ENCODE data around the gene PKP3.
"Not testable (repeated sequence)": the region's sequence is repeated elsewhere in the genome, so short reads cannot be mapped to it uniquely, and the experiment has no call there.

Gene PKP3

DNA sequence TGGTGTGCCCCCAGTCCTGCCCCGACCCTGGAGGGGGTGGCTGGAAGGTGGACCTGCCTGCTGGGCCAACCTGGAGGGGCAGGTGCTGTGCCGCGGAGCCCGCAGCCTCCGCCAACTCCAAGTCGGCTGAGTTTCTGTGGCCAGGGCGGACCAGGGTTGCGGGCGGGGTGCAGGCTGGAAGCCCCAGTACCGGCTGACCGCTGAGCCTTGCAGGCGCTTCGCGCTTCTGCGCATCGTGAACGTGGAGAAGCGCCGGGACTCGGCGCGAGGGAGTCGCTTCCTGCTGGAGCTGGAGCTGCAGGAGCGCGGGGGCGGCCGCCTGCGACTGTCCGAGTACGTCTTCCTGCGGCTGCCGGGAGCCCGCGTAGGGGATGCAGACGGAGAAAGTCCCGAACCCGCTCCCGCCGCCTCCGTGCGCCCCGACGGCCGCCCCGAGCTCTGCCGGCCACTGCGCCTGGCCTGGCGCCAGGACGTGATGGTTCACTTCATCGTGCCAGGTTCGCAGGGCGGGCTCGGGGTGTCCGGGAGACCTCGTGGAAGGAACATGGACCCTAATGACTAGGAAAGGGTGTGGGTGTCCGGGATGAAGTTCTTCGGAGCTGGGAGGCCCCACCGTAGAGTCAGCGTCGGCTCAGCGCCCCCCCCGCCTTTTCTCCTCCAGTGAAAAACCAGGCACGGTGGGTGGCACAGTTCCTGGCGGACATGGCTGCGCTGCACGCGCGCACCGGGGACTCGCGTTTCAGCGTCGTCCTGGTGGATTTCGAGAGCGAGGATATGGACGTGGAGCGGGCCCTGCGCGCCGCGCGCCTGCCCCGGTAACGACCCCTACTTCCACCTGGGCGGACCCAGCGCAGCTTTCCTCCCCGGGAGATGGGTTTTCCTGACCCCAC is 14.6 kb upstream of the PKP3 start:
- DNase-seq (ENCODE audit: low spot score), result no peak

DNA sequence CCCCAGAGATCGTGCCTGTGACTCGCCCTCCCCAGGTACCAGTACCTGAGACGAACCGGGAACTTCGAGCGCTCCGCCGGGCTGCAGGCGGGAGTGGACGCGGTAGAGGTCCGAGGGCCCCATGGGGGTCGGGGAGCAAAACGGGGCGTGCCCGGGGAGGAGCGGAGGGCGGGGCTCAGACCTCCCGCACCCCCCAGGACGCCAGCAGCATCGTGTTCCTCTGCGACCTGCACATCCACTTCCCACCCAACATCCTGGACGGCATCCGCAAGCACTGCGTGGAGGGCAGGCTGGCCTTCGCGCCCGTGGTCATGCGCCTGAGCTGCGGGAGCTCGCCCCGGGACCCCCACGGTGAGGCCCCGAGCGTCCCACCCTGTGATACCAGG is 13.9 kb upstream of the PKP3 start:
- no peak for DNase-seq (ENCODE audit: low spot score)

DNA sequence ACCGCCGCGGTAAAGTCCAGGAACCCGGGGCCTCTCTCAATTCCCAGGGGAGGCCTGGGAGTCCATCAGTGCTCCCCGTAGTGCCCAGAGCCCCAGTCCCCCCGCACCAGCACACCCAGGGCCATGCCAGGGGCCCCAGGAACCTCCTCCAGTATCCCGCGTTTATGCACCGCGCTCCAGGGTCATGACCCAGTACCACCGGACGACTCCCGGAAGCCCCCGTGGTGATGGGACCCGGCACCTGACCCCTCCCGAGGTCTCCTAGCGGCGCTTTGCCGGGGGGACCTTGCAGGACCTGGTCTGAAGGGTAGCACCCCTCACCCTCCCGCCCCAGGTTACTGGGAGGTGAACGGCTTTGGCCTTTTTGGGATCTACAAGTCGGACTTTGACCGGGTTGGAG is 13.5 kb upstream of the PKP3 start:
- no peak for DNase-seq (ENCODE audit: low spot score)

DNA sequence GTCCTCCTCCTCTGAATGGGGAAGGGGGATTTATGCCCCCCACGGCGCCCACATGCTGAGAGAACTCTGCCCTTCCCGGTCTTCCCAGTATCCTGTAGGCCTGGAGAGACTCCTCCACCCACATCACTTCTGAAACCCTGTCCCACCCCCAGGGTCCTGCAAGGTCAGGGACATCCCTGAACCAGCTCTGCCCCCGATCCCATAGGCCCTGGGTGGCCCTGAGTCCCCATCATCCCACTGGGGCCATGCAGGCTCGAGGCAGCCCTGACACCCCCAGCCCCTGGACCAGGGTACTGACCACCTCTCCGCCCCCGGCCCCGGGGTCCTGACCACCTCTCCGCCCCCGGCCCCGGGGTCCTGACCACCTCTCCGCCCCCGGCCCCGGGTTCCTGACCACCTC is 13.0 kb upstream of the PKP3 start:
- DNase-seq (ENCODE audit: low spot score), result no peak

DNA sequence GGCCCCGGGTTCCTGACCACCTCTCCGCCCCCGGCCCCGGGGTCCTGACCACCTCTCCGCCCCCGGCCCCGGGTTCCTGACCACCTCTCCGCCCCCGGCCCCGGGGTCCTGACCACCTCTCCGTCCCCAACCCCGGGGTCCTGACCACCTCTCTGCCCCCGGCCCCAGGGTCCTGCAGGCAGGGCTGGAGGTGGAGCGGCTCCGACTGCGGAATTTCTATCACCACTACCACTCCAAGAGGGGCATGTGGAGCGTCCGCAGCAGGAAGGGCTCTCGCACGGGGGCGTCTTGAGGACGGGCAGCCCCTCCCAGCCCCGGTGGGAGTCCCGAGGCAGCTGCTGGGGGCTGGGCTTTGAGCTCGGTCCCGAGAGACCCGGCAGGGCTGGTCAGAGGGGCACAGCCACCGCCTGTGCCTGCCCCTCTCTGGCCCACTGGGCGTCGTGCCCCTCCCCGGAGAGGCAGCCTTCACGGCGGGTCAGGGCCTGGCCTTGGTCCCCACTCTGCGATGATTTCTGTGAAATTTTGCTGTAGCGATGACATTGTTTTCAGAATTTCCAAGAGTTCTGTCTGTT is 12.4 kb upstream of the PKP3 start:
- DNase-seq (ENCODE audit: low spot score), result no peak

DNA sequence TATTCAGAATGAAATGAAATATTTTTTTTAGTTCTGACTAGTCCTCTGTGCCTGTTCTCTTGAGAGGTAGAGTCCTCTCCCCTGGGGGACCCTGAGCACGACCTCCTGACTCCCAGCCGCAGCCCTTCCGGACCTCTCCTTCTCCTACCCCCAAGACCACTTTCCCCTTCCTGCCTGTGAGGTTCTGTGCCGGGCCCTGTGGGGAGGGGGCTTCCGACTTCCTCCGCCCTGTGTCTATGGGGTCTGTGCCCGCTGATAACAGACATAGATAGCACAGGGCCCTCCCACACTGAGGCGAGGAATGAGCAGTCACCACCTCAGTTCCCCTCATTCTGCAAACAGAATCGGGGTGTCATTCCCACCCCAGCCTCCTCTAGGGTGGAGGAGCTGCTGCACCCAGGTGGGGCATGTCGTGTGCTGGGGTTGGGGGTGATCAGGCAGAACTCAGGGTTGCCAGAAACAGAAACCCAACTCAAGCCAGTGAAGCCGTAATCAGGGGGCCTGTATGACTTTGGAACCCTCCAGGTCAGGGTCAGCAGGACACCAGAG is 11.9 kb upstream of the PKP3 start:
- no peak for DNase-seq (ENCODE audit: low spot score)

- no peak for DNase-seq (ENCODE audit: low spot score)
Observed at GRCh38 chr11:383431-383830, 10.6 kb upstream of the PKP3 start.

- no peak for DNase-seq (ENCODE audit: low spot score)
Observed at GRCh38 chr11:384511-384910, 9.5 kb upstream of the PKP3 start.

DNA sequence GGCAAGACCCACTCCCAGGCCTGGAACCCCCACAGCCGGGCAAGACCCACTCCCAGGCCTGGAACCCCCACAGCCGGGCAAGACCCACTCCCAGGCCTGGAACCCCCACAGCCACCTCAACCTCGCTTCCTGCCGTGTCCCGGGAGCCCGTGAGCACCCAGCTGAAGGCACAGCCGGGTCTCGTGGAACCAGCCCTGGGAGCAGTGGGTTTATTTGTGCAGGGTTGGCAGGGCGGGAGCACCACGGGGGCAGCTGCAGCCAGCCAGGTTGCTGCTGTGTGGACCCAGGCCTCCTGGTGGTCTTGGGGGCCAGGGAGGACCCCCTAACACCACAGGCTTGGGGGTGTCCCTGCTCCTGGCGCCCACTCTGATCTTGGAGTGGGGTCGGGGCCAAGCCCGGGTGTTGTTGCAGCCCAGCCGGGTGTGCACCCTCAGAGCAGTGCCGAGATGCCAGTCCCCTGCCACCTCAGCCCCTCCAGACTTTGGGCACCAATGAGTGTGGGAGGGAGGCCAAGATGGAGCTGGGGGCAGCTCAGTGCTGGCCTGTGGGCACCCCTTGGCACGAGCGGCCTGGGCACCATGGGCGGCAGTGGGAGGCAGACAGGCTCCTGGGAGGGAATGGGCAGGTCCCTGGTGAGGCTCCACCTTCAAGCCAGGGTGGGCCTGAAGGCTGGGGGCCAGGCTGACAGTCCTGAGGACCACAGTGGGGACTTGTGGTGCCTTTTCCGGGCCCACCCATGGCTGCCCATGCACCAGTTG is 8.2 kb upstream of the PKP3 start:
- no peak for DNase-seq (ENCODE audit: low spot score)

GRCh38 chr11:386483-386882 is 7.5 kb upstream of the PKP3 start:
- no peak for DNase-seq (ENCODE audit: low spot score)

GRCh38 chr11:387193-387793 is 6.7 kb upstream of the PKP3 start:
- no peak for DNase-seq (ENCODE audit: low spot score)

DNA sequence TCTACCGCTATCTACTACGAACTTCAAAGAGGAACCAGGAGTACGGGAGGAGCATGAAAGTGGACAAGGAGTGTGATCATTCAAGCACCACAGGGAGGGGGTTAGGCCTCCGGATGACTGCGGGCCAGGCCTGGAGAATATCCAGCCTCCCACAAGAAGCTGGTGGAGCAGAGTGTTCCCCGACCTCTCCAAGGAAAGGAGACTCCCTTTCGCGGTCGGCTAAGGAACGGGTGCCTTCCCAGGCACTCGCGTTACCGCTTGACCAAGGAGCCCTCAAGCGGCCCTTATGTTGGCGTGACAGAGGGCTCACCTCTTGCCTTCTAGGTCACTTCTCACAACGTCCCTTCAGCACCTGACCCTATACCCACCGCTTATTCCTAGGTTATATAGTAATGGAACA is 4.6 kb upstream of the PKP3 start:
- DNase-seq (ENCODE audit: low spot score), result not testable (repeated sequence)

- no peak for DNase-seq (ENCODE audit: low spot score)
Observed at GRCh38 chr11:390175-390574, 3.8 kb upstream of the PKP3 start.

DNA sequence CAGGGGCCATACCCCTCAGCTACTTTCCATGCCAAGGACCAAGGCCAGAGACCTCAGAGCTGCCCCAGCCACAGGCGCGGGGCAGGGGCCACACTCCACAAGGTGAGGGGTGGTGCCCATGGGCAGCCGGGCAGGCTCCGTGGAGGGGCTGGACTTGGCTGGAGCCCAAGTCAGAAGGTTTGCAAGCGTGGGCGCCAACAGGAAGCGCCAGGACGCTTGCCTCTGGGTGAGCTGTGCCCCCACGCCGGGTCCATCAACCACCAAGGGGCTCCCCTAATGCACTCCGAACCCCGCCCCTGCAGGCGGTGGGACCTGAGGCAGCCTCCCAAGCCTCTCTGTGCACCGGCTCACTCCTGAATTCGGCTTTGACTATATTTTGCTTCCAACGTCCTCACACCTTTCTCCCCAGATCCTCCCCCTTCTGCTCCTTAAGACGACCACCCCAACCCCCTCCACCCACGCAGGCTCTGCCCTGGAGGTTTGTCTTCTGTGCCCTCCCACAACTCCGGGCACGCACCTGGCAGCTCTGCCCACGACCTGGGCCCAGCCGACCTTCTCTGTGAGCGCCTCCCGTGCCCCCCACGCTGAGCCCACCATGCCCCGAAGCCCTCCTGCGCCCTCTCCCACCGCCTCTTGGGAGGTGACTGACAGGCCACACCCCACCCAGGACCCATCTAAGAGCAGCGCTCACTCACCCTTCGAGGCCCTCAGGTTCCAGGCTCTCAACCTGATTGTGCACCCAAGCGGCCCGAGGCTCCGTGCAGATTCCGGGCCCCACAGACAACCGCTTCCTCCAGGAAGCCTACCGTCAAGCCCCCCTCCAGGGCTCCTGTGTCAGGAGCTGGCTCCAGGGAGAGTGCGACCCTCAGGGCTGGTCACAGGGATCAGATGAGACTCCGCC is 2.6 kb upstream of the PKP3 start:
- DNase-seq (ENCODE audit: low spot score), result no peak

DNA sequence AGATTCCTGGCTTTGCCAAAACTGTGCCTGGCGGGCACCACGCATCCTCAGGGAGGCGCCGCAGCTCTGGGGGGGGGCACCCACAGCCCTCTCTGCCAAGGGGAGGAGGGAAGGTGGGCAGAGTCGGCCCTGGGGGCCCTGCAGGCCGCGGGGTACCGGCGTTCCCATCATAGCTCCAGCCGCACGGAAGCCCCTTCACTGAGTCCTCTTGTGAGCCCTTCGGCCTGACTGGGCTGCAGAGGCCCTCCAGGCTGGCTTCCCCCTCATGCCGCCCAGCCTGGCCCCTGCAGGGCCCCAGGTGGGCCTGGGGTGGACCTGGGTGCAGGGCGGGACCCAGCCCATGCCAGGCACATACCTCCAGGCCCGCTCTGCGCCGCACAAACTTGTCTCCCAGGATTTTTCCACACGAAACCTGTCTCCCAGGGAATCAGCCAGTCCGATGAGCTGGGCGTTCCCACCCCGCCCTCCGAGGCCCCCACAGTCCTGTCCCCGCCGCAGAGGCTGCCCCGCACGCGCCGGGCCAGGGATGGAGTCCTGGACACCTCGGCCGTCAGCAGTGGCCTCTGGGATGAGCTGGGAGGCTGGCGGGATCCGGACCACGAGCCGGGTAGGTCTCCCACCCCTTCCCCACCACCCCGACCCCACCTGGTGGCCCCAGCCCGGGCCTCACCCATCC is 1.8 kb upstream of the PKP3 start:
- no peak for DNase-seq (ENCODE audit: low spot score)

GRCh38 chr11:393219-394033 is 583 bp upstream of the PKP3 start:
- peak; percentile 83 for DNase-seq (ENCODE audit: low spot score)

GRCh38 chr11:394858-395655 is 1.0 kb downstream of the PKP3 start:
- DNase-seq (ENCODE audit: low spot score), result no peak

DNA sequence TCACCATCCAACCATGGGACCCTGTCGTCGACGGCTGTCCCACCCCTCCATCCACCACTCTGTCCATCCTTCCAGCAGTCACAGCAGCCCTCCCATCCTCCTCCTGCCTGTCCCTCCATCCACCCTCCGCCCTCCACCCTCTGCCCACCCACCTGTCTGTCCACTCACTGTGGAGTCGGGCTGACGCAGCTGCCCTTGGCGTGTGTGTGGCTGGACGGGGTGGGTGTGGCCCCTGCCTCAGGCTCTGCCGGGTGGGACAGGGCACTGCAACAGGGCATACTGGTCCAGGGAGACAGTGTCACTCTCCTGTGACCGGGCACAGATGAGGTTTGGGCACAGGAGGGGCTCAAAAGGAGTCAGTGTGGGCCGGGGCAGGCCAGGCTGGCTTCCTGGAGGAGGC is 1.9 kb downstream of the PKP3 start:
- no peak for DNase-seq (ENCODE audit: low spot score)

- no peak for DNase-seq (ENCODE audit: low spot score)
Observed at GRCh38 chr11:396511-396947, 2.5 kb downstream of the PKP3 start.
